Epidermal melanocyte (primary cell): ENCODE results near the gene RARRES1.

Source experiments
- DNase-seq: peaks from one replicate; pipeline ENCODE4 v3.0.0; 2011; ENCODE audit warnings: low spot score; ENCODE audit not compliant: insufficient read length

Gene RARRES1

GRCh38 chr3:158735296-158736033 is 3.2 kb upstream of the RARRES1 start:
- no peak for DNase-seq

DNA sequence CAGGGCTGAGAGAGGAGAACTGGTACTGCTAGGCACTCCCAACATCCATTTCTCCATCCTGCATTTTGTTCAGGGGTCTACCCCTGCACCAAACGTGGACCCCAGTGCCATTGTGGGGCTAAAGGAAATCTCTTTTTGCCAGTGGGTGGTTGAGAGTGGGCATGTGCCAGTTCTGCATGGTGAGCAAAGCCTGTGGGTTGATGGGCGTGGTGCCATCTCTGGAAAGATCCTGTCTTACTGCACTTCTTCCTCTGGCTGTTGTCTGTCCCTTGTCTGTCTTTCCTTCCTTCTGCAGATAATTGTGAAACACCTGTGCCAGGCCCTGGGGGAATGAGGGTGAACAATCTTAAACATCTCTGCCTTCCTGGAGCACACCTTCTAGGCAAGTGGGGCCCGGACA is 1.4 kb upstream of the RARRES1 start:
- no peak for DNase-seq

DNA sequence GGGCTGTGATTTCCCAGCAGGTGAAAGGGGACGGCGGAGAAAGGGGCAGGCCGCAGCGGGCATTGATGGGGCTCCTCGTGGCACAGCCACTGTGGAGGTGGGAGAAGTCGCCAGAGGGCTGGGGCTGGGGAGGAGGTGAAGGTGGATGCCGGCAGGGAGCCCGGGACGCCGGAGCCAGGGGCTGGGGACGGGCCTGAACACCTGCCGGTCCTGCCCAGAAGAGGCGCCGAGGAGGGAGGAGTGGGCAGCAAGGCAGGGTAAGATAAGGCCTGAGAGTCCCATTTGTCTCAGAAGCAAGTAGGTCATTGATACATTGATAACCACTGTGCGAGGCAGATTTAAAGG is 571 bp upstream of the RARRES1 start:
- no peak for DNase-seq

DNA sequence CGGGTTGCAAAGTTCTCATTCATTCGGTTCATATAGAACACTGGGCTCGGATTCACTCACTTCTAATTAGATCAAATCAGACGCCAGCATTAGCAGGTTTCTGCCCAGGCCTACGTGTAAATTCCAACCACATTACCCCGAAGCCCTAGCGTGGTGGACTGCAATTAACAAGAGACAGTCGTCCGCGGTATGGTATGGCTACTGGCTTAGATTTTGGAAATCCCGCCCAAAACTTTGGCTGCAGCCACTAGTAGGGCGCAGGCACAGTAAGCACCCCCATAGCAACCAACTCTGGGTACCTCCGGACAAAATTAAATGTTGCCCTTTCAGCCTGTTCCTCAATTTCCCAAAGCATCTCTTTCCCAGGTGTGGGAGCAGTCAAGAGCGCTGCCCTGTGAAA is 771 bp downstream of the RARRES1 start:
- DNase-seq = no peak

DNA sequence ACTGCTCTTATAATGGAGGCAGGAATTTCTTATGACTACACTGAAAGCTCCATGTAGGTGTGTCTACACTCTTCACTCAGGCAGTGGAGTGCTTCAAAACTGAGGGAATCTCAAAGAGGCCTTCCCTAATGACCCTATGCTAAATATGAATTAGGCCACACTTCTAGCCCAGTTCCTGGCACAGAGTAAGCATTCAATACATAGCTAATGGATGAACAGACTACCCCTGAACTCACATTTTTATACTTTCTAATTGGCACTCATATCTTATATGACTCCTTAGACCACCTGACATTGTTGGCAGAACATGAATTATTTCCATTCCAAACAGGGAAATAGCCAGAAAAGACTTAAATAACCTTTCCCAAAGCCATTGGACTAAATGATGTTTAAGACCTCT is 3.4 kb downstream of the RARRES1 start:
- DNase-seq = no peak

- DNase-seq = no peak
These were observed 4.2 kb downstream of the RARRES1 start for GRCh38 chr3:158728061-158728377.

DNA sequence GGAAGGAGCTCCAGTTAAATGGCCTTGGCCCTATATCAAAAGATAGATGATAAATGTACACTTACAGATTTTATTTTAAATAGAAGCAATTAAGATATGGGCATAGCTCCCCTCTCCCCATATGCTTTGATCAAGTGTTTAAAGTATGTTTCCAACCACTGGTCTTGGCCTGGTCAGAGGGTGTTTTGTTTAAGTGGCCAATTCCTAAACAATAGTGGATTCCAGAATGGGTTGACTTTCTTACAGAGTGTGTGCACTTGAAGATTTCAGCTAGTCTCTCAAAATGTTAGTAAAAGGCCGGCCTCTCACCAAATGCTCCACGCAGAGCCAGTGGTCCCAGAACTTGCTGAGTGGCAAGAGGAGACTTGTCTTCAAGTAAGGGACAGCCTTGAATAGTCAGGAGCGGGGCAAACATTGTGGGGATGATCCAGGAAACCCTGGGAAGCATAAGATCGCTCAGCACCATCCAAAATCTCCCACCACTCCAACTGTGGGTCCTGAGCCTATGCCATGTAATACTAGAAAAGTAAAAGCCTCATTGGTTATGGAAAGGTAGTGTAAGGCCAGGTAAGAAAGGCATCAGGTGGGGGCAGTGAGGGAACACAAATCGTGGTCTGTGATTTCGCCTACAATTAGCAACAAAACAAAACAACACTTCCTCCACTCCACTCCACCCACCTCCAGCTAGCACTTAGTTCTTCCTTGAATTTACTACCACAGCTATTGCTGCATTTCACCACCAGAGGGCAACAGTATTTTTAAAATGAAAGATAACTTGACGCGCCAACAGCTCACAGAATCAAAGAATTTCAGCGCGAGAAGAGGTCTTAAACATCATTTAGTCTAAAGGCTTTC is 4.8 kb downstream of the RARRES1 start:
- peak; percentile 81 for DNase-seq

DNA sequence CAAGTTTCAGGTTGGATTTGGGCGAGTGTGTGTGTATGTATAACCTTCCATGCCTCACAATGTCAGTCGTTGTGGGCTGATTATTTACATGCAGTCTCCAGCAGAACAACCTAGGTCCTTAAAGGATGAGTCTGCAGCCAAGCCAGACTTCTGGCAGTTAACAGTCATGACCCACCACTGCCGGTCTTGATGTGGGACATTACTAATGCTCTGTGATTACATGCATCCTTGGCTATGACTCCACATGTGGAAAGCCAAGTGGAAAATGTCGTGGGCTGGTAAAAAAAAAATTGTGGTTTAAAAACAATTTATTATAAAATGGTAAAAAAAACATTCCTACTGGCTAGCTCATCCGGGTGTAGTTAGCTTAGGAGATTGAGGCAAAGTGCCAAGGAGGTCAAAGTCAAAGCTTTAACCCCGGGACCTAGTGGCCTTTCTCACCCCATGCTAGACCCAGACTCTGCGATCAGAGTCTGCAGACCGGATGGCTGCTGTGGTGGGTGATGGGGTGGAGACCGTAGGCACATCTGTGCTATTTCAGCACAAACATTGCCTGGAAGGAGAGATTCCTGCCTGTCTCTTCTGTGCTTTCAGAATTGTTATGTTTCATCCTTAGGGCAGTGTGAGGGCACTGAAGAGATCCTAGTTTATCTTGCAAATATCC is 6.8 kb downstream of the RARRES1 start:
- DNase-seq = peak; percentile 66

- no peak for DNase-seq
These were observed 8.3 kb downstream of the RARRES1 start for GRCh38 chr3:158723991-158724390.

DNA sequence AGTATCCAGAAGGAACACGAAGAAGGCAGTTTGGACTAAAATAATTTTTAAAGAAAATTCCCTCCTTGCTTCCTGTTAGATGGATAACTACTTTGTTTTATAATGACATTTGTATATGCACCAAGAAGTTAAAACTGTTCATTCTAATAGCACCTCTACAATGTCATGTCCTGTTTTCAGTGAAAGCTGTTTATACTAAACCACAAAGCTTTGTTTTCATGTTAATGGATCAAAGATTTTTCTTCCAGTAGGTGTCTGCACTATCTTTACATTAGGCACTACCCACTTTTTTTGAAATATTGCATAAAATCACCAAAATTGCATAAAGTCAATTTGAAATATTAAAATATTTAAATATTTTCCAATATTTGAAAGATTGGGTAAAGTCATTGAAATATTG is 10.1 kb downstream of the RARRES1 start:
- no peak for DNase-seq

DNA sequence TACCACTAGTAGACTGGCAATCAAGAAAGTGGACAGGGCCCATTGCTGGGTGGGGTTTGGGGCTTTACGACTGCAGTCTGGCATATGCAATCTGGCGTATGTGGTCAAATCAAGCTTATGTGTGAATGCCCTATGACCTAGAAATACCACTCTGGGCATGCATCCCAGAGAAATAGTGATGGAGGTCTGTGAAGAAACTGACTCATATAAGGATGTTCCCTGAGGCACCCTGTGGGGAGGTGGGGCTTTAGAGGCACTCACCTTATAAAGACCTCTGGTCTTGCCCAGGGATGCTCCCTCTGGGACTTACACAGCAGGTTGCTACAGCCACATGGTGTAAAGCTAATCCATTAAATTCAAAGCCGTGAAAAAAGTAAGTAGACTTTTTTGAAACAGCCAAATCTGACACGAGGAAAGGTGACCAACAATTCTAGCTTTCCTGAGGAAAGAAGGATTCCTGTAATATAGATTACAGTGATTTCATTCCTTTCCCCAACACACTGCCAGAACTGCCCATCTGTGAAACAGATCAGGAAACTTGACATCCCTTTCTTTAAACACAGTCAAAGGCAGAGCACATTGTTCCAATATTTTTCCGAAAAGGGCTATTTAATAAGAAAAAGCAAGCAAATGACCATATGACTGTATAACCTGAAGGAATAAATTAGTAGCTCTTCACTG is 13.6 kb downstream of the RARRES1 start:
- no peak for DNase-seq

- DNase-seq = no peak
These were observed 14.7 kb downstream of the RARRES1 start for GRCh38 chr3:158717576-158717975.

DNA sequence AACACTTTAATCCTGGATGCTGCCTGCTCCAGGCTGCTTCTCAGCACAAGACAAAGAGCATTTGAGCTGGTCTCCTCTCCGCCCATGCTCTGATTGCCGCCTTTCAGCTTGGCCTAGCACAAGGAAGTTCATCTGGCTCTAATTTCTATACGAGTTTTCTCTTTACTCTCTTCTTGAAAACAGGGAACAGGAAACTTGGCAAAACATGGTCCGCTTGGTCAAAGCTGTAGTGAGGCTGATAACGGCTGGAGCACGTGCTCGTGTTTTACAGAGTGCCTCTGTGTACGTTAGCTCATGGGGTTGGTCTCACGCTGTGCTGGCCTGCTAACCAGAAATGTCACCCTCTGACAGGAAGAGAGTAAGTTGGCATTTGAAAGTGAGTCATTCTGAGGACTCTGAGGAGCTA is 19.2 kb downstream of the RARRES1 start:
- DNase-seq = peak; percentile 44

DNA sequence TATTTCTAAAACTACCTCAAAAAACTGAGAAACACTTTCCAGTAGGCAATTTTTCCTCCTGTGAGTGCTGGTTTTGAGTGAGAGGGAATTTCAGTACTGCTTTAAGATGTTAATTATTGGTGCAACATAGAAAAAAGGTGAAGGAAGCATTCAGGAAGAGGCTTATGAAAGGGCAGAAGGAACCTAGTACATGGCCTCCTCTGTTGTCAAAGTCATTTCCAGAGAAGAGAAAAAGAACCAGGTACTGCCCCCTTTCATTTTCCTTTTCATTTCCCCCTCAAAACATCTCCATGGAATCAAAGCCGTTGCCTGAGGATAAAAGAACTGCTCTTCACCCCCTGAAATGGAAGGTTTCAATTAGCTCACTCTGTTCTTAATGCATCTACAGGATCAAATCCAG is 19.8 kb downstream of the RARRES1 start:
- DNase-seq = no peak

GRCh38 chr3:158711886-158712285 is 20.4 kb downstream of the RARRES1 start:
- peak; percentile 53 for DNase-seq

- DNase-seq = no peak
These were observed 21.7 kb downstream of the RARRES1 start for GRCh38 chr3:158710601-158711000.

DNA sequence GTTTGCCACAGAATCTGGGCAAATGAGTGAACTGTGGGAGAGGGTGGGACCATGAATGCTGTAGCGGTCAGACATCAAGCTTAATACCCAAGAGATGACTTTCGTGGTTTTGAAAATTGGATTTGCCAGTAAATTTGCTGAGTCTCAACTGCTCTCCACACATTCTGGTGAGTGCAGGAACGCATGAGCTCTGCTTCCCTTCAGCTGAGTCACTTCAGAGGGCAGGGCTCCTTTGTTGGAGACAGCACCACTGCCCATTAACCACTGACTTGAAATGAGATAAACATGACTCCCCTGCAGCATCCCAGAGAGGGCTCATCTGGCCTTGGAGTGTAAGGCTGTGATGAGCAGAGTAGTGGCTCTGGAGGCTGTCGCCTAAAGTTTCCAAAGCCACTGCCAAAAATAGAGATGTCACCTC is 22.6 kb downstream of the RARRES1 start:
- DNase-seq = no peak

- DNase-seq = no peak
These were observed 28.7 kb downstream of the RARRES1 start for GRCh38 chr3:158703566-158703965.

GRCh38 chr3:158702815-158703481 is 29.3 kb downstream of the RARRES1 start:
- DNase-seq = no peak

GRCh38 chr3:158701420-158702065 is 30.7 kb downstream of the RARRES1 start:
- DNase-seq = no peak

GRCh38 chr3:158700559-158700958 is 31.7 kb downstream of the RARRES1 start:
- DNase-seq = no peak
